Neuron (in vitro differentiated cells): ENCODE data around the gene GPR107.
A peak's percentile ranks its signal among the peaks of the same experiment; 100 is the strongest.

Source experiments
- H2AFZ ChIP-seq: one replicate; pipeline ENCODE4 v1.6.1; 2013; ENCODE audit warnings: low read depth, mild to moderate bottlenecking, inconsistent platforms, low read length, moderate library complexity
- H3K27me3 ChIP-seq: one replicate; pipeline ENCODE4 v1.6.1; 2013; ENCODE audit warnings: low read length; ENCODE audit not compliant: insufficient read depth
- H3K36me3 ChIP-seq: one replicate; pipeline ENCODE4 v1.6.1; 2013; ENCODE audit warnings: low read length; ENCODE audit not compliant: insufficient read depth
- H3K4me1 ChIP-seq: one replicate; pipeline ENCODE4 v1.6.1; 2013; ENCODE audit warnings: low read length; ENCODE audit not compliant: insufficient read depth
- H3K4me3 ChIP-seq: 2 replicates; pipeline ENCODE4 v1.5.1; 2013; ENCODE audit warnings: mild to moderate bottlenecking, low read length, moderate library complexity
- H3K9me3 ChIP-seq: one replicate; pipeline ENCODE4 v1.6.1; 2013; ENCODE audit warnings: low read length

Gene GPR107

DNA sequence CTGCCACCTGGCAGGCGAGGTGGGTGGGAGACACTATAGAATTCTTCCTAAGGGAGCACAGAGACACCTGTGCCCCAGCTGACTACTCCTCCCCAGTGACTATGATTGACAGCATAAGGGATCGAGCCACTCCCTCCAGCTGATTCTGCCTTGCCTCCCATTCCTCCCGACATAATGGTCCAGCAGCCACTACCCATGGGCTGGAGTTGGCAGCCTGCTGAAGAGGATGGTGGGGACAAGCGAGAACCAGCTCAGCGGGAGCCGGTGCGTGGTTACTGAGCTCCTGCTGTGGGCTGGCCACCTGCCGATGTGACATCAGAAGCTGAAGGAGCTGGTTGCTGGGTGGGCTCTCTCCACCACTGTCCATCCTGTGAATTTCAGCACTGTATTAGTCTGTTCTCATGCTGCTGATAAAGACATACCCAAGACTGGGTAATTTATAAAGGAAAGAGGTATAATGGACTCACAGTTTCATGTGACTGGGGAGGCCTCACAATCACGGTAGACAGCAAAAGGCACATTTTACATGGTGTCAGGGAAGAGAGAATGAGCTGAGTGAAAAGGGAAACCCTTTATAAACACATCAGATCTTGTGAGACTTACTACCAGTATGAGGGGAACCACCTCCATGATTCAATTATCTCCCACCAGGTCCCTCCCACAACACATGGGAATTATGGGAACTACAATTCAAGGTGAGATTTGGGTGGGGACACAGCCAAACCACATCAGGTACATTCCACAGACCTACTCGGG is 106.4 kb downstream of the GPR107 start:
- H2AFZ ChIP-seq = no peak overlapping the region
- peaks cover 8% of the 10 kb centered on the region for H3K4me1 ChIP-seq
- no peaks in the 10 kb centered on the region for H3K36me3 ChIP-seq
- H3K27me3 ChIP-seq = peaks cover 7% of the 10 kb centered on the region
- no peaks in the 10 kb centered on the region for H3K9me3 ChIP-seq
- H3K4me3 ChIP-seq = no peak overlapping the region

GRCh38 chr9:130160862-130161470 is 107.3 kb downstream of the GPR107 start:
- H2AFZ ChIP-seq = no peak overlapping the region
- H3K9me3 ChIP-seq = no peaks in the 10 kb centered on the region
- no peaks in the 10 kb centered on the region for H3K36me3 ChIP-seq
- H3K27me3 ChIP-seq = peaks cover 7% of the 10 kb centered on the region
- peaks cover 8% of the 10 kb centered on the region for H3K4me1 ChIP-seq
- H3K4me3 ChIP-seq = no peak overlapping the region

DNA sequence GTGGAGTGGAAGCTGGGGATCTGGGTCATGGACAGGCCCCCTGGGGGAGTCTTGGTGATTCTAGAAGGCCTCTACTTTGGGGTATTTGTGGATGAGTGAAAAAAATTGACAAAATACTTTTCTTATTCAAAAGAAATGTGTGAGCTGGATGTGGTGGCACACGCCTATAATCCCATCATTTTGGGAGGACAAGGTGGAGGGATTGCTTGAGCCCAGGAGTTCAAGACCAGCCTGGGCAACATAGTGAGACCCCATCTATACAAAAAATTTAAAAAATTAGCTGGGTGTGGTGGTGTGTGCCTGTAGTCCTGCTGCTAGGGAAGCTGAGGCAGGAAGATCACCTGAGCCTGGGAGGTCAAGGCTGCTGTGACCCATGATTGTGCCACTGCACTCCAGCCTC is 111.9 kb downstream of the GPR107 start:
- H3K36me3 ChIP-seq = no peaks in the 10 kb centered on the region
- H3K4me3 ChIP-seq = no peak overlapping the region
- H3K27me3 ChIP-seq = peaks cover 3% of the 10 kb centered on the region
- no peaks in the 10 kb centered on the region for H3K4me1 ChIP-seq
- no peaks in the 10 kb centered on the region for H3K9me3 ChIP-seq
- no peak overlapping the region for H2AFZ ChIP-seq

GRCh38 chr9:130166399-130166798 is 112.7 kb downstream of the GPR107 start:
- Histone ChIP-seq H3K27me3 (peaks cover 3% of the 10 kb centered on the region), H3K9me3 (no peaks in the 10 kb centered on the region), H2AFZ (no peak overlapping the region), H3K4me3 (no peak overlapping the region), H3K4me1 (peaks cover under 1% of the 10 kb centered on the region), H3K36me3 (no peaks in the 10 kb centered on the region)

DNA sequence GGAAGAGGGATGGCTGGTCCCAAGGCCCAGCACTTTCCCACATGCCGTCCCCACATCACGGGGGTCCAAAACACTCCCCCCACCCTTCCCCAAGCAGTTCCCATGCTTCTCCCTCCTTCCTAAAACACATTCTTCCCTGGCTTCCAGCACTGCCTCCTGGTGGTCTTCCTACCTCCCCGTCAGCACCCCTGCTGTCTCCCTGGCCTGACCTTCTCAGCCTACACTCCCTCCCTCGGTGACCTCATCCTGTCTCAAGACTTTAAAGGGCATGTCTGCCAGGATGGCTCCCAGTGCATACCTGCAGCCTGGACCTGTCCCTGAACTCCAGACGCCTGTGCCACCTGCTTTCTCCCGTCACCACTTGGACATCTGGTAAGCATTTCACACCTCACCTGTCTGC is 114.2 kb downstream of the GPR107 start:
- H3K4me1 ChIP-seq = peaks cover 5% of the 10 kb centered on the region
- no peaks in the 10 kb centered on the region for H3K9me3 ChIP-seq
- H3K36me3 ChIP-seq = no peaks in the 10 kb centered on the region
- H3K4me3 ChIP-seq = no peak overlapping the region
- H2AFZ ChIP-seq = no peak overlapping the region
- peaks cover 3% of the 10 kb centered on the region for H3K27me3 ChIP-seq

DNA sequence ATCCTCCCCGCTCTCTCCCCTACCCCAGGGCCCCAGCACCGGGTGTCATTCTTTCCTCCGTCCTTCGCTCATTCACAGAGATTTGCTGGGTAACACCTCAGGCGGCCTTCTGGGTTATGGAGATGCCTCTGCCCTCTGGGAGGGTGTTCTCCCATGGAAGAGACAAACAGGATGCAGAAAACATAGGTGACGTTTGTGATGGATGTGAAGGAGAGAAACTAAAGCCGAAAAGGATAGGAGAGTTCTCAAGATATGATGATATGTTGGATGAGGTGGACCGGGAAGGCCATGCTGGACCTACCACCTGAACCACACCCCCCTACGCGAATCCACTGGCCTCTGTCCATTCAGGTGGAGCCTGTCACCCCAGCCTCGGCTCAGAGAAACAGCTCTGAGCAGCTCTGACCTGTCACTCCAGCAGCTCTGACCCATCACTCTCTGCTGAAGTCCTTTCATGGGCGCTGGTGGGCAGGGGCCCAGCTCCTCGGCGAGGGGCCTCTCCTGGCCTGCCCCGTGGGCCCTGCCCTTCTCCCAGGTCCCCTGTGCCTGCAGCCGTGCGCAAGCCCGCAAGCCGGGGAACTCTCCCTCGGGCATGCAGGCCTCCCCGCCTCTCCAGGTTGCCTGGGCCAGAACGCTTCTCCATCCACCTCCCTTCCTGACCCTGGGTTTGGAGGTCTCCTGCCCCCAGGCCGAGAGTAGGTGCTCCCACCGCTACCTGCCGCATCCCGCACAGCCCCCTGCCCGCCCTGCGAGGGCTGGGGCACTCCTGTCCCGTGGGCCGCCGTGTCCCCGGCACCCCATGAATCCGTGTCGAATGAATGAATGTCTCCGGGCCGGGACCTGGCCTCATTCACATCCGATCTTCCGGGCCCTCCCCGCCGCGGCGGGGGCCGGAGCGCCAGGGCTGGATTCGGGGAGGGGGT is 117.8 kb downstream of the GPR107 start:
- Histone ChIP-seq H2AFZ (peak overlapping the region; percentile 80), H3K27me3 (no peaks in the 10 kb centered on the region), H3K36me3 (no peaks in the 10 kb centered on the region), H3K4me1 (peaks cover 16% of the 10 kb centered on the region), H3K4me3 (peak overlapping the region; percentile 40), H3K9me3 (no peaks in the 10 kb centered on the region)

DNA sequence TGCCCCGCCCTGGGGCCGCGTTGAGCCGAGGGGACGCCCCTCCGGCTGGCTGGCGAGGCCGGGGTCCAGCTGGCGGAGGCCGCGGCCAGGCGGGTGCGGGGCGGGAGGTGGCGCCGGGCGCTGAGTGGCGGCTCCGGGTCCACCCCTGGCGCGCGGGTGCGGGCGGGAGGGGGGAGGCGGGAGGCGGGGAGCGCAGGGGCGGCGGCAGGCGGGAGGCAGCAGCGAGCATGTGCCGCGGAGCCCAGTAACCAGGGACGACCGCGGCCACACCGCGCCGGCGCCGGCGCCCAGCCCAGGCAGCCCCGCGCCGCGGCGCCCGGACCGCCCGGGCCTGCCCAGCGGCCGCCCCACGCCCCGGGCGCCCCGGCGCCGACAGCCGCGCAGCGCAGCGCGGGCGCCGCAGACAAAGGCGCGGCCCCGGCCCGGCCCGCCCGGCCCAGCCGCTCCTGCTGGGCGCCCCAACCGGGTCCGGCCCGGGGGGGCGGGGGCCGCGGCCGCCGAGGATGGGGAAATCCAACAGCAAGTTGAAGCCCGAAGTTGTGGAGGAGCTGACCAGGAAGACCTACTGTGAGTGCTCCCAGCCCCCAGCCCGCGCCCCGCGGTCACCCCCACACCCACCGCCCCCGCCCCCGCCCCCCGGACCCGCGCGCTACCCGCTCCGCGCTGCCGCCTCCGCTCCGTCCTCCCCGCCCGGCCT is 118.6 kb downstream of the GPR107 start, which contains the start of gene NCS1:
Gene NCS1, plus strand, starts transcription at position 244 of the 697 bp plus-strand sequence. Its CDS starts 260 bp downstream, at position 504.
- H3K4me3 ChIP-seq = peak within 1 kb of the TSS; percentile 54
- peak within 1 kb of the TSS; percentile 80 for H2AFZ ChIP-seq
- H3K27me3 ChIP-seq = no peaks in the 10 kb centered on the region
- no peaks in the 10 kb centered on the region for H3K9me3 ChIP-seq
- peaks cover 16% of the 10 kb centered on the region for H3K4me1 ChIP-seq
- H3K36me3 ChIP-seq = no peaks in the 10 kb centered on the region

- peaks cover 16% of the 10 kb centered on the region for H3K4me1 ChIP-seq
- no peaks in the 10 kb centered on the region for H3K9me3 ChIP-seq
- no peak overlapping the region for H2AFZ ChIP-seq
- H3K36me3 ChIP-seq = no peaks in the 10 kb centered on the region
- H3K4me3 ChIP-seq = peak overlapping the region; percentile 54
- no peaks in the 10 kb centered on the region for H3K27me3 ChIP-seq
These were observed 119.4 kb downstream of the GPR107 start for GRCh38 chr9:130172858-130173665.

- H3K36me3 ChIP-seq = no peaks in the 10 kb centered on the region
- no peaks in the 10 kb centered on the region for H3K27me3 ChIP-seq
- peaks cover 16% of the 10 kb centered on the region for H3K4me1 ChIP-seq
- no peak overlapping the region for H2AFZ ChIP-seq
- H3K4me3 ChIP-seq = peak overlapping the region; percentile 54
- H3K9me3 ChIP-seq = no peaks in the 10 kb centered on the region
These were observed 119.9 kb downstream of the GPR107 start for GRCh38 chr9:130173666-130173983.

GRCh38 chr9:130174025-130174424 is 120.3 kb downstream of the GPR107 start:
- peaks cover 16% of the 10 kb centered on the region for H3K4me1 ChIP-seq
- no peaks in the 10 kb centered on the region for H3K27me3 ChIP-seq
- H3K4me3 ChIP-seq = peak overlapping the region; percentile 54
- H2AFZ ChIP-seq = no peak overlapping the region
- H3K9me3 ChIP-seq = no peaks in the 10 kb centered on the region
- H3K36me3 ChIP-seq = no peaks in the 10 kb centered on the region

DNA sequence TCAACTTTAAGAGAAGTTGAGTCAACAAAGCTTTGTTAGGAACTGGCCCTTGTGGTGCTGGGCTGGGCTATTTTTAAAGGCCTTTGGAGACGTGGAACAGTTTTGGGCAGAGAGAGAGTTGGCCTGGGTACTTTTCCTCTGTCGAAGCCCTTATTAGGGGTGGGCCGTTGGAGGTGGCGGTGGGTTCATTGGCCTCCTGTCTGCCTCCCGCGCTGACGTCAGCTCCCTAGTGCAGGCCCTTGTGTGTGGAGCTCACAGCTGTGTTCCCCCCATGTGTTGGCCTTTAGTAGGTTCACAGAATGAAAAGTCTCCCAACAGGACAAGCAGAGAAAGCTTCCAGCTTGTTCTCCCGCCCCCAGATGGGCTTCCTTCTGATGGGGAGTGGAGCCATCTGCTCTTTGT is 121.2 kb downstream of the GPR107 start:
- H3K9me3 ChIP-seq = no peaks in the 10 kb centered on the region
- no peak overlapping the region for H2AFZ ChIP-seq
- H3K27me3 ChIP-seq = no peaks in the 10 kb centered on the region
- no peaks in the 10 kb centered on the region for H3K36me3 ChIP-seq
- H3K4me1 ChIP-seq = peaks cover 16% of the 10 kb centered on the region
- no peak overlapping the region for H3K4me3 ChIP-seq

DNA sequence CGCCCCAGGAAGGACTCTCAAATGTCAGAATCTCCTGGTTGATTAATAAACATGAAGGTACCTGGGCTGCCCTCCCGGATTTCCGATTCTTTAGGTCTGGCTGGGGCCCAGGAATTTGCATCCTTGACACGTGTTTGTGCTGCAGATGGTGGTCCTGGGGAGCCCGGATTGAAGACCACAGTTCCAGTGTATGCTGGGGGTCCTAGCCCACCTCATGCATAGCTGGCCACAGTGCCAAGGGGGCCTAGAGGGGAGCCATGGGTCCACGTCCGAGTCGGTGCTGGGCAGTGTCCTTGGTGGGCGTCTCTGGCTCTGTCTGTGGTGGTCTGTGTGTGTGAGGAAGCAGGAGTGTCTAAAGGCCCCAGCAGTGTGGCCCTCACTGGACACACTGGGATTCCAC is 121.6 kb downstream of the GPR107 start:
- H2AFZ ChIP-seq = no peak overlapping the region
- H3K4me3 ChIP-seq = no peak overlapping the region
- no peaks in the 10 kb centered on the region for H3K9me3 ChIP-seq
- no peaks in the 10 kb centered on the region for H3K36me3 ChIP-seq
- no peaks in the 10 kb centered on the region for H3K27me3 ChIP-seq
- peaks cover 16% of the 10 kb centered on the region for H3K4me1 ChIP-seq
